GM12801 (cell line): ENCODE results near the gene ZNF236.
A peak's percentile ranks its signal among the peaks of the same experiment; 100 is the strongest.

Source experiments
- TF ChIP-seq, protein P1 (sequence below): IDR thresholded peaks from one replicate; pipeline ENCODE4 v1.5.1; 2011; ENCODE audit warnings: control low read depth; ENCODE audit not compliant: insufficient read length; ENCODE audit errors: extremely low read depth

Gene ZNF236

DNA sequence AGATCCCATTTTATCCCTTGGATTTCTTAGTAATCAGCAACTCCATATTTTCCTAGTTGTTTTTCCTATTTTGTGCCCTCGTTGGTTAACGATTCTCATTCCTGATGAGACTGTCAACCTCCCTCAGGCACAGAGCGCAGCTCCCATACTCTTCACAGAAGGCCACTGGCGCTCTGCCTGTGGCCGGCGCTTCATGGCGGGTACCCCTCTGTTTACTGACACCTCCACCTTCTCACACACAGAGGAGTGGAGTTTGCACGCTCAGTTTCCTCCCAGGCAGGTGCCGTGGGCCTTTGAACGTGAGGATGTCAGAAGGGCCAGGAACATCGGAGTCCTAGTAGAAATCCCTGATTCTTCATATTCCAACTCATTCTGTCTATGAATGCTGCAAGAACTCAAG is 171.2 kb downstream of the ZNF236 start:
- TF ChIP-seq, protein P1, sequence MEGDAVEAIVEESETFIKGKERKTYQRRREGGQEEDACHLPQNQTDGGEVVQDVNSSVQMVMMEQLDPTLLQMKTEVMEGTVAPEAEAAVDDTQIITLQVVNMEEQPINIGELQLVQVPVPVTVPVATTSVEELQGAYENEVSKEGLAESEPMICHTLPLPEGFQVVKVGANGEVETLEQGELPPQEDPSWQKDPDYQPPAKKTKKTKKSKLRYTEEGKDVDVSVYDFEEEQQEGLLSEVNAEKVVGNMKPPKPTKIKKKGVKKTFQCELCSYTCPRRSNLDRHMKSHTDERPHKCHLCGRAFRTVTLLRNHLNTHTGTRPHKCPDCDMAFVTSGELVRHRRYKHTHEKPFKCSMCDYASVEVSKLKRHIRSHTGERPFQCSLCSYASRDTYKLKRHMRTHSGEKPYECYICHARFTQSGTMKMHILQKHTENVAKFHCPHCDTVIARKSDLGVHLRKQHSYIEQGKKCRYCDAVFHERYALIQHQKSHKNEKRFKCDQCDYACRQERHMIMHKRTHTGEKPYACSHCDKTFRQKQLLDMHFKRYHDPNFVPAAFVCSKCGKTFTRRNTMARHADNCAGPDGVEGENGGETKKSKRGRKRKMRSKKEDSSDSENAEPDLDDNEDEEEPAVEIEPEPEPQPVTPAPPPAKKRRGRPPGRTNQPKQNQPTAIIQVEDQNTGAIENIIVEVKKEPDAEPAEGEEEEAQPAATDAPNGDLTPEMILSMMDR: no peak

DNA sequence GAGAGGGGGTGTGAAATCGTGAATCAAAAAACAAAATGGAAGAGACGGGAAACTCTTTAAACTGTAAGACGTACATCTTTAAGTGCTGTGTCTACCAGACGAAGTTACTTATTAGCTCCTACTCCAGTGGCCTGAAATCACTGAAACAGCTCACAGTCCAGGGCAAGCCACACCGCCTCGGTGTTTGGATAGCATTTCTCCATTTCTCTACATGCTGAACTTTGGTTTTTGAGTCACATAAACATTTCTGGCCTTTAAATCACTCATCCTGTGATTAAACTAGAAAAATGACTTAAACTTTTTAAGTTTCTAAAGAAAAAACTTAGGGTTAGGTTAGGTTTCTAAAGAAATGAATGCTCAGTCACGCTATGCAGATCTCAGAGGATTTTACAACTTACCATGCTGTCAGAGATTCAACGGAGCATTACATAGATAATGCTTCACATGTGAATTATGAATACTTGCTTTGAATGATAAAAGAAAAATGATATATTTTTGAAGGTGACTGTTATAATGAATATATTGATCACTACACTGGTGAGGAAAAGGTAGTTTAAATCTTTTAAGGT is 171.8 kb downstream of the ZNF236 start:
- TF ChIP-seq, protein P1: no peak

DNA sequence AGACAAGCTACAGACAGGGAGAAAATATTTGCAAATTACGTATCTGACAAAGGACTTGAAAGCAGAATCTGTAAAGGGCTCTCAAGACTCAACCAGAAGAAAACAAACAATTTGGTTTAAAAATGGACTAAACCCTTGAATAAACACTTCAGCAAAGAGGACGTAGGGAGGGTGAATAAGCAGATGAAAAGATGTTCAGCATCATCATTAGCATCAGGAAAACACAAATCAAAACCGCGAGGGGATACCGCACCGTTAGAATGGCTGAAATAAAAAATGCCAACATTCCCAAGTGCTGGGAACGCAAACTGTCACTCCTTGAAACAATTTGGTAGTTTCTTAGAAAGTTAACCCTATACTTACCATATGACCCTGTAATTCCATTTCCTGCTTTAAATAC is 173.5 kb downstream of the ZNF236 start:
- TF ChIP-seq, protein P1: no peak

DNA sequence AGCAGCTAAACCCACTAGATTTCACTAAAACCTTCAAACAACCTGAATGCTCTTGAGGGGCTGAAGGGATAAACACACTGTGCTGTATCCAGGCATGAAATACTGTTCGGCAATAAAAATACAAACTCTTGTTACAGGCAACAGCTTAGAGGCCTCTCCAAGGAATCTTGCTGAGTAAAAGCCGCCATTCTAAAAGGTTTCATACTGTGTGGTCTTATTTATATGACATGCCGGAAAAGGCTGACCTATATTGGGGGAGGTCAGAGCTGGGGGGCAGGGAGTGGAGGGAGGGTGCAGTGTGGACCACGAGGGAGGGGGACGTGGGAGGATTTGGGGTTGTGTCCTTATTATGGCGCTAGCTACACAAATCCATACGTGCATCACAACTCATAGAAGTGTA is 174.1 kb downstream of the ZNF236 start:
- TF ChIP-seq, protein P1: no peak

DNA sequence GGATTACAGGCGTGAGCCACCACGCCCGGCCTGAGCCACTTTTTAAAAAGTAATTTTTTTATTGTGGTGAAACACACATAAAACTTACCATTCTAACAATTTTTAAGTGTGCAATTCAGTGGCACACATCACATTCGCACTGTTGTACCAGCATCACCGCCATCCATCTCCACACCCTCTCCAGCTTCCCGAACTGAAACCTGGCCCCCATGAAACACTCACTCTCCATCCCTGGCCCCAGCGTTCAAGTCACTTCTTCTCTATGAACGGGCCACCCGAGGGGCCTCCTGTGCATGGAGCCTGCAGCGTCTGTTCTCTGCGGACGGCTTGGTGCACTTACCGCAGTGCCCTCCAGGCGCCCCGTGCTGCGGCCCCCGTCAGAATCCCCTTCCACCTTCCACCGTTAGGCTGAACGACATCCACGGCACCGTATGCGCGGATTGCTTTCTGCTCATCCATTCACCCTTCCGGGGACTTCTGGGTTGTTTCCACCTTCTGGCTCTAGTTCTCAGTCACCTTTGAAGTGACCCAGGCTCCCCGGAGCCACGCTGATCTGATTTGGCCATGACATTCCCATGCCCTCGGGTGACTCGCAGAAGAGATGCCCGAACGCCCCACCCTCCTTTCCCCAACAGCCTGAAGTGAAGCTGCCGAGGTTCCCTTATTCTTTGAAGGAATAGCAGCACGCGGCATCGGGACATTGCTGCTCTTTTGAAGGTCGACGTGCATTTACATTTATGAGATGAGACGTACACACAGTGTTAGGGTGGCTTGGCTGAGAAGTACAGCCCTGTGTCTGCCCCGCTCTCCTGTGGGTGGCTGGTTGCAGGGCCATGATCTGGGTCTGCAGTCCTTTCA is 175.8 kb downstream of the ZNF236 start:
- TF ChIP-seq, protein P1: no peak

DNA sequence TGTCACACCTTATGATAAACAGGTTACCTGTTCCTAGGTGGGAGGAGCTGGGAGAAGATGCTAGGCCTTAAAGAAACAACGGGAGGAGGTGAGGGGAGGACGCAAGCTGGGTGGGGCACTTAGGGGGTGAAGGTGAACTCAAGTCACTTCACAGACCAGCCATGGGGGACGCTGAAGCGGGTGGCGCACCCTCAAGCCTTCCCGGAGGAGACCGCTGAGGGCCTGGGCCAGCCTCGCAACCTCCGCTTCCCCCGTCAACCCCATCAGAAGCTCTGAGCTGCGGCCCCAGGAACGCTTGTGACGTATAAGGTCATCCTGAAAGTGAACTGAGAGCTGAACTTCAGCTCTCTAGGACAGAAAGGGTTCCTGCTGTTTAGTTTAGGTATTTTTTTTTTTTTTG is 176.7 kb downstream of the ZNF236 start:
- TF ChIP-seq, protein P1: no peak

DNA sequence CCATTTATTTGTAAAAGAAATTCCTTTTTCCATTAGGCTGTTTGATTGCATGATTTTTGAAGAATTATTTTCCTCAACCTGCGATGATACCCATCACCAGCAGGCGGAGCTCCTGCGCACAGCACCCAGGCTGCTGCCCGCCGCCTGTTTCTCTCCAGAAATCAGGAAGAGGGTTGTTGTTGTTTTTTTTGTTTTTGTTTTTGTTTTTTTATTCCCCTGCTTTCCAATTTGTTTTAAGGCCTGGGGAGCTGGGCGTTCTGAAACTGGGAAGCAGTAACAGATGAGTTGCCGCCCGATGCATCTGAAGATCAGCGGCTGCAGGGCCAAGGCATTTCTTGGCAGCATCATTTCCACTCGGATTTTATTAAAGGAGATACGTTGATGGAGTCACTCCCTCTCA is 178.2 kb downstream of the ZNF236 start:
- TF ChIP-seq, protein P1: peak; percentile 96
